H1 (cell line): ENCODE results near the gene DBR1.

ENCODE experiments used
- POU5F1 ChIP-seq: IDR thresholded peaks from 2 replicates; pipeline ENCODE4 v1.6.1; 2011; ENCODE audit warnings: low read depth, mild to moderate bottlenecking, low read length, moderate library complexity
- SP1 ChIP-seq: IDR thresholded peaks from 2 replicates; pipeline ENCODE4 v1.6.1; 2011; ENCODE audit warnings: low read depth, low read length
- TF ChIP-seq, protein P1 (sequence below), 3 experiments: IDR thresholded peaks; 1 replicate in 2 of 3; 2 replicates in 1 of 3; pipeline versions ENCODE4 v1.5.1 to v1.6.1; 2011; ENCODE audit warnings: low read length in 3 of 3, mild to moderate bottlenecking in 3 of 3, inconsistent platforms in 2 of 3, low read depth in 1 of 3, moderate library complexity in 1 of 3; ENCODE audit not compliant: insufficient read depth in 1 of 3; ENCODE audit errors: control extremely low read depth in 1 of 3

DNA sequence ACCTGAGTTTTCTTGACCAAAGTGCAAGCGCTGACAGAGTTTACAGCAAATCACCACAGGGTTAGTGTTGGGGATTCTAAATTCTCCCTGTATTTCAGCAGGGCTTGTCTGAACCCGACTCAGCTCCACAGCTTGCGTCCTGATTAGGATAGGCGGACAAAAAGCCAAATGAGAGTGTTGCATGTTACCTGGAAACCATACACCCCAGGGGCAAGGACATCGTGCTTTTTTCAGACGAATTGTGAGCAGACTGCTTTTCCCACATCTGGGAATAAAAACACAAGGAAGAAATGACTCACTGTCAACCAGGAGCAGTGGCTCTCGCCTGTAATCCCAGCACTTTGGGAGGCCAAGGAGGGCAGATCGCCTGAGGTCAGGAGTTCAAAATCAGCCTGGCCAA is 62.4 kb downstream of the DBR1 start:
- TF ChIP-seq SP1 (no peak), POU5F1 (no peak)
- TF ChIP-seq, protein P1, sequence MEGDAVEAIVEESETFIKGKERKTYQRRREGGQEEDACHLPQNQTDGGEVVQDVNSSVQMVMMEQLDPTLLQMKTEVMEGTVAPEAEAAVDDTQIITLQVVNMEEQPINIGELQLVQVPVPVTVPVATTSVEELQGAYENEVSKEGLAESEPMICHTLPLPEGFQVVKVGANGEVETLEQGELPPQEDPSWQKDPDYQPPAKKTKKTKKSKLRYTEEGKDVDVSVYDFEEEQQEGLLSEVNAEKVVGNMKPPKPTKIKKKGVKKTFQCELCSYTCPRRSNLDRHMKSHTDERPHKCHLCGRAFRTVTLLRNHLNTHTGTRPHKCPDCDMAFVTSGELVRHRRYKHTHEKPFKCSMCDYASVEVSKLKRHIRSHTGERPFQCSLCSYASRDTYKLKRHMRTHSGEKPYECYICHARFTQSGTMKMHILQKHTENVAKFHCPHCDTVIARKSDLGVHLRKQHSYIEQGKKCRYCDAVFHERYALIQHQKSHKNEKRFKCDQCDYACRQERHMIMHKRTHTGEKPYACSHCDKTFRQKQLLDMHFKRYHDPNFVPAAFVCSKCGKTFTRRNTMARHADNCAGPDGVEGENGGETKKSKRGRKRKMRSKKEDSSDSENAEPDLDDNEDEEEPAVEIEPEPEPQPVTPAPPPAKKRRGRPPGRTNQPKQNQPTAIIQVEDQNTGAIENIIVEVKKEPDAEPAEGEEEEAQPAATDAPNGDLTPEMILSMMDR (IDR thresholded peaks at IDR 0.05; ENCODE audit: control extremely low read depth in 1 of 3, insufficient read depth in 1 of 3, low read depth in 1 of 3, low read length in 3 of 3) = no peak
